A673 (cell line): ENCODE measurements around the gene ADGRF4.

Experiments
- CTCF ChIP-seq: fragments of 300-800, 200-600 bp; sonication (generic); conservative IDR thresholded peaks from 2 replicates; pipeline ENCODE4 v1.5.1; 2017; ENCODE audit warnings: low read depth, mild to moderate bottlenecking, antibody characterized with exemption, low read length, moderate library complexity, mixed read lengths
- EZH2 ChIP-seq: fragments of 200-600 bp; sonication (generic); IDR thresholded peaks from 2 replicates; pipeline ENCODE4 v1.6.1; 2017; ENCODE audit warnings: borderline replicate concordance, low read depth, mild to moderate bottlenecking, mixed read lengths, antibody characterized with exemption, low read length; ENCODE audit not compliant: poor library complexity, severe bottlenecking

- TF ChIP-seq CTCF (no peak), EZH2 (no peak)
Observed at GRCh38 chr6:47752801-47753200, 54.4 kb downstream of the ADGRF4 start.
